Measurements from ENCODE around the gene CPT1C. TPM values are rescaled to one million over a fixed set of nuclear protein-coding genes. Genes with fewer than 3 reads are reported as not detected.

CPT1C gene
- total RNA-seq, 6 donors from 2014 or later, result 0.46 to 17.2 (median 4.6) TPM; not detected in 2

GRCh38 chr19:49761625-49762311, 70.9 kb downstream of the CPT1C start:
- Histone ChIP-seq H3K4me3 (no peak overlapping the region), H3K9me3 (peaks cover 0 to 1% (median 0%) of the 10 kb centered on the region in 4 donors), H3K4me1 (peaks cover 5 to 8% (median 7%) of the 10 kb centered on the region in 4 donors), H3K27me3 (no peaks in the 10 kb centered on the region), H3K27ac (peak overlapping the region; percentile 20 to 52 (median 46)), H3K36me3 (no peaks in the 10 kb centered on the region)
- TF ChIP-seq POLR2A (IDR thresholded peaks at IDR 0.05), result no peak
- TF ChIP-seq POLR2AphosphoS5 (IDR thresholded peaks at IDR 0.05), result no peak
- TF ChIP-seq CTCF (IDR thresholded peaks at IDR 0.05), result peak in 1 of 6 experiments; percentile 28
- ATAC-seq (ENCODE audit: low FRiP score in 2 of 2) (no peak), DNase-seq (no peak)
- 59 to 61% methylated on average over 3 to 14 of the region's 16 CpGs for WGBS, 2 donors

DNA sequence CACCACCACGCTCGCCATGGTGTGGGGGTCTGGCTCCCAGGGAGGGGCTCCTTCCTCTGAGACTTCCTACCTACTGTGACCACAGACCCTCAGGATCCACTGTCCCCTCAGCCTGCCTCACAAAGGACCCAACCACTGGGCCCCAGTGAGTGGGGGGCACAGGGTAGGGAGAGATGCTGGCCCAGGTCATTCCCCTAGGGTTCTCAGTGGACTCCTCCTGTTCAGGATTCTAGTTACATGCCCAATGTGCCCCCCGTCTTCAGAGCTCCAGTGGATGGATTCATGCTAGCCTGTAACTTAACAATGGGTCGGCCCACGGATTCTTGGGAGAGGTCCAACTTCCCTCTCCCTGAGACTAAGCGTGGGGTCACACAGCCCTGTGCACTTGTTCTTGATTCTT, 72.3 kb downstream of the CPT1C start, which contains the start of gene TSKS:
TSKS (minus strand) TSS at position 77 of the 400 bp plus-strand sequence; CDS start at position 18, 59 bp downstream.
- no peak within 1 kb of the TSS for H3K4me3 ChIP-seq
- no peak for DNase-seq
- TF ChIP-seq EP300 (IDR thresholded peaks at IDR 0.05), result no peak
- TF ChIP-seq CTCF (IDR thresholded peaks at IDR 0.05), result no peak
- no peak for TF ChIP-seq POLR2A (IDR thresholded peaks at IDR 0.05)
- TF ChIP-seq POLR2AphosphoS5 (IDR thresholded peaks at IDR 0.05), result no peak
- peaks cover 13 to 19% (median 16%) of the 10 kb centered on the region in 4 donors for H3K4me1 ChIP-seq
- H3K36me3 ChIP-seq, result no peaks in the 10 kb centered on the region
- peak within 1 kb of the TSS in 2 of 4 donors; percentile 20 to 21 for H3K27ac ChIP-seq
- 79 to 81% methylated on average over 6 of the region's 6 CpGs for WGBS, 2 donors
- no peak for ATAC-seq (ENCODE audit: low FRiP score in 2 of 2)
- H3K9me3 ChIP-seq, result no peaks in the 10 kb centered on the region
- H3K27me3 ChIP-seq, result no peaks in the 10 kb centered on the region

Small RNAs within 50 kb of the gene (small RNA-seq; reads per million reads assigned to genes)
- 0 to 0.14 (median 0) reads per million in 4 donors for gene MIR5088

Other genes starting within 250 kb of the CPT1C start
- gene SLC17A7, start 249.6 kb upstream of the CPT1C start, total RNA-seq, result 1 to 10 TPM in 2 of 6 donors, under 1 TPM in 3, not detected in 1; 0.37 to 2.1 (median 0.78) TPM
- 100 to 1,000 TPM in 1 of 6 donors, 10 to 100 TPM in 5; 59.5 to 120 (median 72.8) TPM for gene PIH1D1, start 239.3 kb upstream of the CPT1C start, total RNA-seq
- 100 to 1,000 TPM in 1 of 6 donors, 10 to 100 TPM in 5; 26.3 to 111 (median 48.2) TPM for gene ALDH16A1, start 237.9 kb upstream of the CPT1C start, total RNA-seq
- gene FLT3LG, start 216.9 kb upstream of the CPT1C start, total RNA-seq, result 10 to 100 TPM in 3 of 6 donors, 1 to 10 TPM in 3; 4.3 to 19.9 (median 9.9) TPM
- gene RPL13A, start 203.5 kb upstream of the CPT1C start, total RNA-seq, result 1,000 to 10,000 TPM in 4 of 6 donors, 100 to 1,000 TPM in 2; 974 to 2,595 (median 1,696) TPM
- 1,000 to 10,000 TPM; 1,447 to 3,855 (median 1,708) TPM for gene RPS11, start 194.7 kb upstream of the CPT1C start, total RNA-seq
- gene FCGRT, start 178.5 kb upstream of the CPT1C start, total RNA-seq, result 100 to 1,000 TPM; 175 to 466 (median 328) TPM
- gene RCN3, start 163.1 kb upstream of the CPT1C start, total RNA-seq, result 10 to 100 TPM in 5 of 6 donors, 1 to 10 TPM in 1; 5.9 to 82.8 (median 26.6) TPM
- 10 to 100 TPM; 30.3 to 72.3 (median 57.9) TPM for gene NOSIP, start 110.6 kb upstream of the CPT1C start, total RNA-seq
- 10 to 100 TPM in 1 of 6 donors, 1 to 10 TPM in 5; 3.8 to 10.0 (median 7.1) TPM for gene PRRG2, start 109.8 kb upstream of the CPT1C start, total RNA-seq
- gene PRR12, start 99.9 kb upstream of the CPT1C start, total RNA-seq, result 10 to 100 TPM; 12.6 to 51.9 (median 33.7) TPM
- gene RRAS, start 51.0 kb upstream of the CPT1C start, total RNA-seq, result 100 to 1,000 TPM in 3 of 6 donors, 10 to 100 TPM in 3; 81.7 to 160 (median 107) TPM
- 10 to 100 TPM; 28.6 to 98.5 (median 71.0) TPM for gene SCAF1, start 48.9 kb upstream of the CPT1C start, total RNA-seq
- gene IRF3, start 25.3 kb upstream of the CPT1C start, total RNA-seq, result 100 to 1,000 TPM in 3 of 6 donors, 10 to 100 TPM in 3; 50.5 to 210 (median 99.1) TPM
- 10 to 100 TPM in 3 of 6 donors, 1 to 10 TPM in 3; 4.2 to 21.3 (median 14.1) TPM for gene BCL2L12, start 25.2 kb upstream of the CPT1C start, total RNA-seq
- gene PRMT1, start 13.8 kb upstream of the CPT1C start, total RNA-seq, result 100 to 1,000 TPM in 2 of 6 donors, 10 to 100 TPM in 4; 65.6 to 155 (median 82.0) TPM
- gene ADM5, start 1.5 kb upstream of the CPT1C start, total RNA-seq, result 1 to 10 TPM in 4 of 6 donors, under 1 TPM in 1, not detected in 1; 0.55 to 3.0 (median 1.5) TPM
- under 1 TPM in 3 of 6 donors, not detected in 3; 0.15 to 0.91 (median 0.37) TPM for gene TSKS, start 72.2 kb downstream of the CPT1C start, total RNA-seq
- gene AP2A1, start 75.9 kb downstream of the CPT1C start, total RNA-seq, result 100 to 1,000 TPM in 1 of 6 donors, 10 to 100 TPM in 5; 46.0 to 113 (median 77.6) TPM
- 10 to 100 TPM; 17.3 to 43.0 (median 22.3) TPM for gene FUZ, start 122.2 kb downstream of the CPT1C start, total RNA-seq
- 100 to 1,000 TPM in 1 of 6 donors, 10 to 100 TPM in 5; 41.7 to 110 (median 61.2) TPM for gene MED25, start 127.2 kb downstream of the CPT1C start, total RNA-seq
- 100 to 1,000 TPM in 3 of 6 donors, 10 to 100 TPM in 3; 60.2 to 136 (median 106) TPM for gene PTOV1, start 160.0 kb downstream of the CPT1C start, total RNA-seq
- 100 to 1,000 TPM in 2 of 6 donors, 10 to 100 TPM in 4; 47.6 to 321 (median 88.6) TPM for gene PNKP, start 176.5 kb downstream of the CPT1C start, total RNA-seq
- 10 to 100 TPM; 11.8 to 35.5 (median 25.7) TPM for gene AKT1S1, start 186.2 kb downstream of the CPT1C start, total RNA-seq
- gene TBC1D17, start 186.6 kb downstream of the CPT1C start, total RNA-seq, result 100 to 1,000 TPM in 1 of 6 donors, 10 to 100 TPM in 5; 22.9 to 140 (median 61.2) TPM
- 1 to 10 TPM in 5 of 6 donors, under 1 TPM in 1; 0.44 to 7.3 (median 2.1) TPM for gene IL4I1, start 205.8 kb downstream of the CPT1C start, total RNA-seq
- 10 to 100 TPM; 10.0 to 25.8 (median 15.3) TPM for gene ATF5, start 238.1 kb downstream of the CPT1C start, total RNA-seq
- gene NUP62, start 238.4 kb downstream of the CPT1C start, total RNA-seq, result 10 to 100 TPM; 34.7 to 44.4 (median 40.1) TPM

Data from upper lobe of left lung (tissue), 6 donors.